Activated T-helper 1 cell treated with anti-CD3 and anti-CD28 coated beads, Interleukin-2, amount 50 U/mL, for 16 hours (primary cell): ENCODE results near the gene SAFB.

ENCODE experiments used
- DNase-seq, 2 donors: peaks; one replicate each; pipeline ENCODE4 v3.0.0-alpha.2; 2020; ENCODE audit warnings: low read depth in 1 of 2, low spot score in 1 of 2

SAFB gene

GRCh38 chr19:5664515-5664914 is 41.6 kb downstream of the SAFB start:
- no peak for DNase-seq

GRCh38 chr19:5665781-5666513 is 43.1 kb downstream of the SAFB start:
- DNase-seq = no peak

- DNase-seq = no peak
These were observed 44.2 kb downstream of the SAFB start for GRCh38 chr19:5666921-5667610.

GRCh38 chr19:5667751-5668271 is 44.9 kb downstream of the SAFB start:
- DNase-seq = no peak

- no peak for DNase-seq
These were observed 46.3 kb downstream of the SAFB start for GRCh38 chr19:5669212-5669611.

GRCh38 chr19:5671600-5671999 is 48.7 kb downstream of the SAFB start:
- no peak for DNase-seq

- no peak for DNase-seq
These were observed 50.0 kb downstream of the SAFB start for GRCh38 chr19:5672708-5673459.

- no peak for DNase-seq
These were observed 50.9 kb downstream of the SAFB start for GRCh38 chr19:5673752-5674151.

- DNase-seq = no peak
These were observed 51.8 kb downstream of the SAFB start for GRCh38 chr19:5674714-5675113.

GRCh38 chr19:5676105-5676771 is 53.4 kb downstream of the SAFB start:
- DNase-seq = no peak

GRCh38 chr19:5676772-5677105 is 53.9 kb downstream of the SAFB start:
- no peak for DNase-seq

- DNase-seq = no peak
These were observed 54.3 kb downstream of the SAFB start for GRCh38 chr19:5677136-5677535.

GRCh38 chr19:5677580-5677979 is 54.7 kb downstream of the SAFB start:
- DNase-seq = no peak

GRCh38 chr19:5678071-5678718 is 55.3 kb downstream of the SAFB start:
- DNase-seq = no peak

GRCh38 chr19:5679289-5680083 is 56.6 kb downstream of the SAFB start:
- no peak for DNase-seq

- DNase-seq = no peak
These were observed 57.2 kb downstream of the SAFB start for GRCh38 chr19:5680084-5680436.

- DNase-seq = peak; percentile 95 to 96
These were observed 57.8 kb downstream of the SAFB start, which contains the start of the genes HSD11B1L and MICOS13 for GRCh38 chr19:5680437-5681368. Gene HSD11B1L, plus strand, starts transcription at chr19:5681027. Its CDS starts 3,806 bp downstream, at chr19:5684833. Gene MICOS13, minus strand, starts transcription at chr19:5680516. Its CDS starts 30 bp downstream, at chr19:5680486.

GRCh38 chr19:5681391-5682106 is 58.7 kb downstream of the SAFB start:
- no peak for DNase-seq
